Body of pancreas (tissue), 4 donors: ENCODE measurements around the gene MRPL21. TPM values are rescaled to one million over a fixed set of nuclear protein-coding genes. Genes with fewer than 3 reads are reported as not detected.

Experiments used
- ATAC-seq: fragments of 150-250 bp; one replicate; pipeline ENCODE4 v1.9.1; 2016
- DNase-seq, 4 donors: peaks; one replicate each; pipeline ENCODE4 v3.0.0-alpha.2; 2019
- H3K27ac ChIP-seq, 4 donors: fragments of 200-600 bp; sonication (generic); 1 replicate in 3 of 4; 2 replicates in 1 of 4; pipeline versions ENCODE4 v1.5.1 to v1.6.1; 2016 to 2019; ENCODE audit warnings: mild to moderate bottlenecking in 1 of 4, mixed read lengths in 1 of 4, moderate library complexity in 1 of 4
- H3K27me3 ChIP-seq, 2 donors: fragments of 200-600 bp; sonication (generic); one replicate each; pipeline ENCODE4 v1.6.0; 2016; ENCODE audit warnings: mild to moderate bottlenecking in 1 of 2
- H3K36me3 ChIP-seq, 2 donors: fragments of 200-600 bp; sonication (generic); replicated peaks in 1 of 2; 2 replicates each; pipeline ENCODE4 v1.5.1; 2016; ENCODE audit warnings: low read depth in 2 of 2; ENCODE audit not compliant: insufficient read depth in 1 of 2
- H3K4me1 ChIP-seq: fragments of 200-600 bp; sonication (generic); one replicate; pipeline ENCODE4 v1.6.0; 2016
- H3K4me3 ChIP-seq, 2 donors: fragments of 200-600 bp; sonication (generic); 1 replicate in 1 of 2; 2 replicates in 1 of 2; pipeline ENCODE4 v1.5.1; 2016 to 2019
- H3K9me3 ChIP-seq, 3 donors: fragments of 200-600 bp; sonication (generic); 1 replicate in 2 of 3; 2 replicates in 1 of 3; pipeline ENCODE4 v1.5.1; 2016
- POLR2A ChIP-seq, 3 donors: fragments of 450-650 bp; IDR thresholded peaks; one replicate each; pipeline ENCODE4 v1.6.1; 2016; ENCODE audit warnings: antibody characterized with exemption in 3 of 3, mild to moderate bottlenecking in 2 of 3
- WGBS, 2 donors: methylation state at CpG; one replicate each; pipeline ENCODE4 v1.1.5; 2017; 5-methylcytosine and 5-hydroxymethylcytosine counted together
- intact Hi-C: fragments of 100-400 bp; cut with DNase I; formaldehyde crosslinking; loops from one replicate; pipeline ENCODE4 v1.15.1; 2023
- total RNA-seq, 2 donors: library from RNA; depleted of rRNA; stranded (reverse); fragments of >200 nt; gene quantifications; one replicate each; pipeline ENCODE4 v1.1.0, GENCODE V29; 2016
- TF ChIP-seq, protein P1 (sequence below), 7 experiments: fragments of 450-650 bp in 4 of 7; fragments of 200-600 bp in 3 of 7; sonication (generic) in 3 of 7; IDR thresholded peaks; one replicate each; pipeline ENCODE4 v1.5.1; 2016 to 2019; ENCODE audit warnings: antibody characterized with exemption in 7 of 7

Gene MRPL21
- total RNA-seq, 2 donors from 2014 or later: 21.8 to 45.7 TPM

GRCh38 chr11:68843703-68844312, 59.8 kb downstream of the MRPL21 start:
- intact Hi-C loops: no loop called here
- Histone ChIP-seq H3K4me1 (peaks cover 41% of the 10 kb centered on the region), H3K27me3 (no peaks in the 10 kb centered on the region), H3K36me3 (no peaks in the 10 kb centered on the region), H3K9me3 (no peaks in the 10 kb centered on the region), H3K4me3 (no peak overlapping the region), H3K27ac (peak overlapping the region; percentile 68 to 97 (median 80))
- 0 to 3% methylated on average over 5 to 54 of the region's 54 CpGs for WGBS, 2 donors
- ATAC-seq (peak; percentile 66), DNase-seq (peak; percentile 92 to 95 (median 93))
- TF ChIP-seq, protein P1, sequence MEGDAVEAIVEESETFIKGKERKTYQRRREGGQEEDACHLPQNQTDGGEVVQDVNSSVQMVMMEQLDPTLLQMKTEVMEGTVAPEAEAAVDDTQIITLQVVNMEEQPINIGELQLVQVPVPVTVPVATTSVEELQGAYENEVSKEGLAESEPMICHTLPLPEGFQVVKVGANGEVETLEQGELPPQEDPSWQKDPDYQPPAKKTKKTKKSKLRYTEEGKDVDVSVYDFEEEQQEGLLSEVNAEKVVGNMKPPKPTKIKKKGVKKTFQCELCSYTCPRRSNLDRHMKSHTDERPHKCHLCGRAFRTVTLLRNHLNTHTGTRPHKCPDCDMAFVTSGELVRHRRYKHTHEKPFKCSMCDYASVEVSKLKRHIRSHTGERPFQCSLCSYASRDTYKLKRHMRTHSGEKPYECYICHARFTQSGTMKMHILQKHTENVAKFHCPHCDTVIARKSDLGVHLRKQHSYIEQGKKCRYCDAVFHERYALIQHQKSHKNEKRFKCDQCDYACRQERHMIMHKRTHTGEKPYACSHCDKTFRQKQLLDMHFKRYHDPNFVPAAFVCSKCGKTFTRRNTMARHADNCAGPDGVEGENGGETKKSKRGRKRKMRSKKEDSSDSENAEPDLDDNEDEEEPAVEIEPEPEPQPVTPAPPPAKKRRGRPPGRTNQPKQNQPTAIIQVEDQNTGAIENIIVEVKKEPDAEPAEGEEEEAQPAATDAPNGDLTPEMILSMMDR (IDR thresholded peaks at IDR 0.05): peak; percentile 55 to 94 (median 84)
- TF ChIP-seq POLR2A (IDR thresholded peaks at IDR 0.05): peak in 2 of 3 donors; percentile 29 to 37

GRCh38 chr11:68843052-68843561, 60.5 kb downstream of the MRPL21 start:
- Histone ChIP-seq H3K36me3 (no peaks in the 10 kb centered on the region), H3K4me1 (peaks cover 48% of the 10 kb centered on the region), H3K27me3 (no peaks in the 10 kb centered on the region), H3K27ac (peak overlapping the region in 3 of 4 donors; percentile 68 to 97 (median 77)), H3K9me3 (no peaks in the 10 kb centered on the region), H3K4me3 (no peak overlapping the region)
- 43 to 48% methylated on average over 20 to 23 of the region's 23 CpGs for WGBS, 2 donors
- no peak for TF ChIP-seq POLR2A (IDR thresholded peaks at IDR 0.05)
- TF ChIP-seq, protein P1 (IDR thresholded peaks at IDR 0.05): no peak
- no peak for ATAC-seq
- DNase-seq: peak in 1 of 4 donors; percentile 23
- intact Hi-C loops: no loop called here

DNA sequence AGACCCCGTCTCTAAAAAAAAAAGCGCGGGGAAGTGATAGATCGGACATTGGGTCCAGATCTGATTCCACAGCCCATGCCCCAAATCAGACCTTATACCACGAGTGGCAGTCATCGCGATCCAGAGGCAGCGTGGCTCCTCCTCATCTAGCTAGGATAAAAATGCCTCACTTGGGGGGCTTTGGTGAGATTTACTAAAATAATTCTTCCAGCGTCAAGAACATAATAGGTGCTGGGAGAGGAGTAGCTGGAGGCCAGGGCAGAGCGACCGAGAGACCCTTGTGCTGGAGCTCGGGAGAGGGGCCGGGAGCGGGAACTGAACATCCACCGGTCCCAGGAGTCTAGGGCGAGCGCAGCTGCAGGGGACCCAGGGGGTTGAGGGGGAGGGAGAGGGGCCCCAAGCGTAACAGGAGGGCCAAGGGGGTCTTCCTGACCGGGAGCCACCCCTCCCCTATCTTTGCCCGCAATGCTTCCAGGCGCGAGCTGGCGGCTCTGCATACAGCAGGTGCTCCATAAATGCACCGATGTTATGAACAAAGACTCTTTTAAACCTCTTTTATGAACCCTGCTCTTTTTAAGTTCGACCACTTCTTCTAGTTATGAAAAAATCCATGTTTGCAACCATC, 61.1 kb downstream of the MRPL21 start:
- H3K36me3 ChIP-seq: no peaks in the 10 kb centered on the region
- intact Hi-C loops: no loop called here
- no peaks in the 10 kb centered on the region for H3K9me3 ChIP-seq
- no peak overlapping the region for H3K4me3 ChIP-seq
- no peak for TF ChIP-seq POLR2A (IDR thresholded peaks at IDR 0.05)
- TF ChIP-seq, protein P1 (IDR thresholded peaks at IDR 0.05): no peak
- DNase-seq: no peak
- H3K4me1 ChIP-seq: peaks cover 53% of the 10 kb centered on the region
- no peaks in the 10 kb centered on the region for H3K27me3 ChIP-seq
- WGBS, 2 donors: 39 to 66% methylated on average over 24 to 25 of the region's 25 CpGs
- peak overlapping the region in 3 of 4 donors; percentile 77 to 97 (median 92) for H3K27ac ChIP-seq
- ATAC-seq: no peak

DNA sequence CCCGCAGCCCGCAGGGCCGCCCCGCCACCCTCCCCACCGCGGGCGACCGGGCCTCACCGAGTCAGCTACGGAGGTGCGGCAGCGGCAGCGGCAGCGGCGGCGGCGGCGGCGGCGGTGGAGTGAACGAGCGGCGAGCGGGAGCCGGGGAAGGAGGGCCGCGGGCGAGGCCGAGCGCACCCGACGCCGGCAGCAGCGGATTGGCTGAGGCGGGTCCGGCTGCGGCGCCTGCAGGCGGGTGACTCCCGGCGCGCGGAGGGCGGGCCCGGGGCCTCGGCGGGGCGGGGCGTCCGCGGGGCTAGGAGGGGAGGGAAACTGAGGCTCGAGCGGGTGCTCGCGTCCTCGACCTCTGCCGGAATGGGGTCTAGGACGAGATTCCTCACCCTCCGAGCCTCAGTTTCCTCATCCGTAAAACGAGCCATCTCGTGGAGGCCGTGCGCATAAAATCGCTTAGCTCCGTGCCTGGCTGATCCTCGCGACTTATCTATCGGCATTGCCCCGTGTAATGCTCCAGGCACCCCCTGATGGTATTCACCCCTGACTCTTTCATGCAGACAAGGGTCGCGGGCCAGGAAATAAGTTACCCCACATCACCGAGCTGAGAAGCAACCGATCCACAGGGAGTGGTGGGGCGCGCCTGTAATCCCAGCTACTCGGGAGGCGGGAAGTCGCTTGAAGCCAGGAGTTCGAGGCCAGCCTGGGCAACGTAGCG, 61.8 kb downstream of the MRPL21 start, which contains the start of gene CPT1A:
Gene CPT1A, minus strand, starts transcription at position 199 of the 709 bp plus-strand sequence. CDS start 26,442 bp downstream, outside the sequence.
- H3K36me3 ChIP-seq: no peaks in the 10 kb centered on the region
- peak; percentile 76 to 86 (median 82) for DNase-seq
- no peaks in the 10 kb centered on the region for H3K9me3 ChIP-seq
- H3K4me3 ChIP-seq: peak within 1 kb of the TSS; percentile 5 to 66
- H3K4me1 ChIP-seq: peaks cover 60% of the 10 kb centered on the region
- peak within 1 kb of the TSS; percentile 92 to 97 (median 96) for H3K27ac ChIP-seq
- 8 to 26% methylated on average over 7 to 41 of the region's 82 CpGs for WGBS, 2 donors
- intact Hi-C loops: no loop called here
- TF ChIP-seq, protein P1 (IDR thresholded peaks at IDR 0.05): peak in 1 of 7 experiments; percentile 7
- peak in 2 of 3 donors; percentile 9 to 60 for TF ChIP-seq POLR2A (IDR thresholded peaks at IDR 0.05)
- H3K27me3 ChIP-seq: no peaks in the 10 kb centered on the region
- ATAC-seq: peak; percentile 49

Other genes starting within 250 kb of the MRPL21 start
- 1 to 10 TPM; 3.4 to 5.9 TPM for gene GAL, start 219.3 kb downstream of the MRPL21 start, total RNA-seq
- gene TESMIN, start 152.3 kb downstream of the MRPL21 start, total RNA-seq: 1 to 10 TPM; 1.6 to 7.9 TPM
- gene CPT1A, start 61.9 kb downstream of the MRPL21 start, total RNA-seq: 10 to 100 TPM; 35.6 to 40.7 TPM
- gene IGHMBP2, start 59 bp upstream of the MRPL21 start, total RNA-seq: 10 to 100 TPM in 1 of 2 donors, 1 to 10 TPM in 1; 6.2 to 17.1 TPM
- gene MRGPRD, start 77.2 kb upstream of the MRPL21 start, total RNA-seq: not detected
- gene MRGPRF, start 109.4 kb upstream of the MRPL21 start, total RNA-seq: 1 to 10 TPM; 4.7 to 7.6 TPM
- gene TPCN2, start 145.1 kb upstream of the MRPL21 start, total RNA-seq: 10 to 100 TPM; 10.9 to 18.9 TPM